ENCODE measurements around the gene CPA5.

CPA5 gene

DNA sequence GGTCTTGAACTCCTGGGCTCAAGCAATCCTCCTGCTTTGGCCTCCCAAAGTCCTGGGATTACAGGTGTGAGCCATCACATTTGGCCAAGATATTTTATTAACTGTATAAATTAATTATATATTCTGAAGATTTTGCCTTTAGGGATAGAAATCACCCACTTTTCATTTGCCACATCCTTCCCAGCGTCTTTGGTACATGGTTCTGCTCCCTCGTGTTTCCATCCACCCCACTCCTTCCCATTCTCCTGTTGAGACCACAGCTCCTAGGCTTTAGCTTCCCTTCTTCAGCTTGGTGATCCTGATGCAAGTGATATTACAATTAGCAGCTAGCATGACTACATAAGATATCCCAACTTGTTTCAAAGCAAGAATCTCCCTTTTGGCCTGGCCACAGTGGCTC, 44.1 kb downstream of the CPA5 start:
- Mint-ChIP-seq H3K9me3 (peaks cover 4% of the 10 kb centered on the region), H3K36me3 (ENCODE audit: low read depth) (peaks cover 4% of the 10 kb centered on the region), H3K4me3 (no peak overlapping the region), H3K27ac (peak overlapping the region; percentile 85 to 94 (median 92)), H3K4me1 (peaks cover 63% of the 10 kb centered on the region), H3K27me3 (ENCODE audit: low read depth) (no peaks in the 10 kb centered on the region)
- TF ChIP-seq, protein P1, sequence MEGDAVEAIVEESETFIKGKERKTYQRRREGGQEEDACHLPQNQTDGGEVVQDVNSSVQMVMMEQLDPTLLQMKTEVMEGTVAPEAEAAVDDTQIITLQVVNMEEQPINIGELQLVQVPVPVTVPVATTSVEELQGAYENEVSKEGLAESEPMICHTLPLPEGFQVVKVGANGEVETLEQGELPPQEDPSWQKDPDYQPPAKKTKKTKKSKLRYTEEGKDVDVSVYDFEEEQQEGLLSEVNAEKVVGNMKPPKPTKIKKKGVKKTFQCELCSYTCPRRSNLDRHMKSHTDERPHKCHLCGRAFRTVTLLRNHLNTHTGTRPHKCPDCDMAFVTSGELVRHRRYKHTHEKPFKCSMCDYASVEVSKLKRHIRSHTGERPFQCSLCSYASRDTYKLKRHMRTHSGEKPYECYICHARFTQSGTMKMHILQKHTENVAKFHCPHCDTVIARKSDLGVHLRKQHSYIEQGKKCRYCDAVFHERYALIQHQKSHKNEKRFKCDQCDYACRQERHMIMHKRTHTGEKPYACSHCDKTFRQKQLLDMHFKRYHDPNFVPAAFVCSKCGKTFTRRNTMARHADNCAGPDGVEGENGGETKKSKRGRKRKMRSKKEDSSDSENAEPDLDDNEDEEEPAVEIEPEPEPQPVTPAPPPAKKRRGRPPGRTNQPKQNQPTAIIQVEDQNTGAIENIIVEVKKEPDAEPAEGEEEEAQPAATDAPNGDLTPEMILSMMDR (IDR thresholded peaks at IDR 0.05; ENCODE audit: unreplicated experiment in 3 of 3) = no peak

DNA sequence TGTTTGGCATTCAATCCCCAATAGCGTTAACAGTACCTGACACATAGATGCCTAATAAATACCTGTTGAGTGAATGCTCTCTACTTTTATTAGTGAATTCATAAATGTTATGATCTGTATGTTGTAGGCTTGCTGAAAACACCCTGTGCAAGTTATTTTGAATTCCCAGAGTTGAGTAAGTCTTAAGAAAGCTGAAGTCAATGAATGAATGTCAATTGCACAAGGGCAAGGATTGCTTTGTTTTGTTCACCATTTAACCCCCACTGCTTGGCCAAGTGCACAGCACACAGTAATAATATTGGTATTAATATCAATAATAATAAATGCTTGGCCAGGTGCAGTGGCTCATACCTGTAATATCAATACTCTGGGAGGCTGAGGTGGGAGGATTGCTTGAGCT, 45.9 kb downstream of the CPA5 start:
- Mint-ChIP-seq H3K9me3 (peaks cover 4% of the 10 kb centered on the region), H3K27ac (peak overlapping the region in 2 of 3 experiments; percentile 63 to 76), H3K4me3 (no peak overlapping the region), H3K4me1 (peaks cover 80% of the 10 kb centered on the region), H3K27me3 (ENCODE audit: low read depth) (no peaks in the 10 kb centered on the region), H3K36me3 (ENCODE audit: low read depth) (peaks cover 4% of the 10 kb centered on the region)
- TF ChIP-seq, protein P1 (IDR thresholded peaks at IDR 0.05; ENCODE audit: unreplicated experiment in 3 of 3) = no peak

DNA sequence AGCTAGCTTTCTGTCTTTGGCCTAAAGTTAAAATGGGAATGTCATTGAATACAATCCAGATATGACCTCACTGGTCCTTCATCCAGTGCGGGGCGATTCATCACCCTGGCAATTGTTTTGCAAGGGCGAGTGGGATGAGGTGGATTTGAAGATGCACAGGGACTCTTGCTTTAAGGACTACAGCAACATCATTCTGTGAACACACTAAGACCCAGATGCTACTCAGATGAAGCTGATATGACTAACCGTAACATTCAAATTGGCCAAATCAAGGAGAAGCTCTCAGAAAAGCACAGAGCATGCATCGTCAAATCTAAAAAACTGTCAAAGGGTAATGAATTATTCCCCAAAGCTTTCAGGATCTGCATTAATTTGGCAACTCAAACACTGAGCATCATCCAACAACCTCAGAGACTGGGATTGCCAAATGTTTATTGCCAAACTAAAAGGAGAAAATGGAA, 48.5 kb downstream of the CPA5 start:
- Mint-ChIP-seq H3K4me3 (peak overlapping the region in 1 of 3 experiments; percentile 26), H3K36me3 (ENCODE audit: low read depth) (peaks cover 5% of the 10 kb centered on the region), H3K27me3 (ENCODE audit: low read depth) (no peaks in the 10 kb centered on the region), H3K4me1 (peaks cover 79% of the 10 kb centered on the region), H3K9me3 (peaks cover 2% of the 10 kb centered on the region), H3K27ac (peak overlapping the region; percentile 92 to 99 (median 98))
- TF ChIP-seq, protein P1 (IDR thresholded peaks at IDR 0.05; ENCODE audit: unreplicated experiment in 3 of 3) = no peak

DNA sequence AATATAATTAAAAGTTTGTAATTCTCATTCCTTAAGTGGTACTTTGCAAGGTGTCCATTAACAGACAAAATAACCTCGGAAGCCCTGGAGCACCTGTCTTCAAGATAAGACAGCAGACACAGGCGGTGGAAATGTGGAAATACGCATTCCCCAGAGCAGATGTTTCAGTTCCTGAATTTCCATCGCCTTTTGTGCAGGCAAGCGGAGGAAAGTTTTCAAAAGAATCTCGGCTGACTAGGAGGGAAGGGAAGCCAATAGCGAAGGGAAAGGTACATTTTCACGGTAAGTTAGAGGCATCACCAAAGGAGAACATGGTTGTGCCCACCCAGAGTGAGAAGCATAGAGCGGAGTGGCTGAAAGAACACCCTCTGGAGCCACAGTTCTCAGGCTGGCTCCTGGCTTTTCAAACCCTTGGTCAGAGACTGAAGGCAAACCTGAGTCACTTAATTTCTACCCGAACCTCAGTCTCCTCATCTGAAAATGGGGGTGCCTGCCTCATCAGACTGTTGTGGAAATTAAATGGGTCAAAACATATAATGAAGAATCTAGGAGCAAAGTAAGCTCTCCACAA, 49.3 kb downstream of the CPA5 start:
- TF ChIP-seq, protein P1 (IDR thresholded peaks at IDR 0.05; ENCODE audit: unreplicated experiment in 3 of 3) = no peak
- H3K27ac Mint-ChIP-seq = peak overlapping the region; percentile 92 to 99 (median 98)

DNA sequence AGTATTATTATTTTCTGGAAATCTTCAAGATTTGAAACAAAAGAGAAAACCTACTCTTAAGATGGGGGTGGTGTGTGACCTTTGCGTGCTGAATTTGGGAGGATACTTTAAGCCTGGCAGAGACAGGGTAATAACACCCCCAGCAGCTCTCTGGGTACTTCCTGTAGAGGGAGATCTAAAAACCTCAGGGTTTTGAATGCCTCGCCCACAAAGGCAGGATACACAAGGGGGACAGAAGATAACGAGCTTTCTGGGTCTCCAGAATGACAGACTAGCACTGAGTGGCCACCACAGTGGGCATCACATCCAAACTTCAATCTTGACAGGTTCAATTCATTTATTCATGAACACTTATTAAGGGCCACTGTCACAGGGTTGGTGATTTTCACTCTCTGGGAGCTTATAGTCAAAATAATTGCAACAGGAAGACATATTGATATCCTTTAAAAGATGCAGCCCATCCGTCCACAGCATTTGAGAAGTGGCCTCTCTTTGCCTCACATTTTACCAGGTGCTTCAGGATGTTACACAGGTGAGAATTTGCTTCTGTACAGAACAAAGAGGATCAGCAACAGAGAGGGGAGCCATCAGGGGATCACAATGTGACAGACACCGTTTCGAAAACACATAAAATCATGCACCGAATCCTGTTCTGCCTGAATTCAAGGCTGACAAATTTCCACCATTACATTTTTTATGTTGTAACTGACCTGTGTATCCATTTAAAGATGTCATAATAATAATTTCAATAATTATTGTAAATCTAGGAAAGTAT, 50.0 kb downstream of the CPA5 start:
- Mint-ChIP-seq H3K4me1 (peaks cover 81% of the 10 kb centered on the region), H3K36me3 (ENCODE audit: low read depth) (peaks cover 13% of the 10 kb centered on the region)

More for the DNA sequence above, 49.3 kb downstream of the CPA5 start:
- H3K4me3 Mint-ChIP-seq = peak overlapping the region in 2 of 3 experiments; percentile 17 to 37
- H3K4me1 Mint-ChIP-seq = peaks cover 79% of the 10 kb centered on the region
- H3K27me3 Mint-ChIP-seq (ENCODE audit: low read depth) = no peaks in the 10 kb centered on the region
- peaks cover 9% of the 10 kb centered on the region for H3K36me3 Mint-ChIP-seq (ENCODE audit: low read depth)
- H3K9me3 Mint-ChIP-seq = no peaks in the 10 kb centered on the region

More for the DNA sequence above, 50.0 kb downstream of the CPA5 start:
- Mint-ChIP-seq H3K27ac (peak overlapping the region; percentile 92 to 99 (median 98)), H3K27me3 (ENCODE audit: low read depth) (no peaks in the 10 kb centered on the region), H3K9me3 (no peaks in the 10 kb centered on the region), H3K4me3 (peak overlapping the region in 1 of 3 experiments; percentile 17)
- TF ChIP-seq, protein P1 (IDR thresholded peaks at IDR 0.05; ENCODE audit: unreplicated experiment in 3 of 3) = no peak
